Measurements from ENCODE around the gene ADGRL2.

The ADGRL2 gene

GRCh38 chr1:82007804-82008203 lies 207.1 kb downstream of the ADGRL2 start:
- H3K36me3 ChIP-seq (ENCODE audit: control insufficient read depth, low read depth, low read length), result no peaks in the 10 kb centered on the region
- no peaks in the 10 kb centered on the region for H3K9me3 ChIP-seq (ENCODE audit: control insufficient read depth, low read depth, low read length)
- no peak overlapping the region for H3K4me3 ChIP-seq (ENCODE audit: low read length)
- no peak overlapping the region for H3K9ac ChIP-seq (ENCODE audit: low read length)
- no peaks in the 10 kb centered on the region for H3K27me3 ChIP-seq (ENCODE audit: control insufficient read depth, insufficient read depth, low read length)
- no peak overlapping the region for H3K27ac ChIP-seq (ENCODE audit: low read length)
- H3K4me1 ChIP-seq (ENCODE audit: control insufficient read depth, low read depth, low read length), result no peaks in the 10 kb centered on the region

- Histone ChIP-seq H3K36me3 (ENCODE audit: control insufficient read depth, low read depth, low read length) (no peaks in the 10 kb centered on the region), H3K9ac (ENCODE audit: low read length) (no peak overlapping the region), H3K4me3 (ENCODE audit: low read length) (no peak overlapping the region), H3K27me3 (ENCODE audit: control insufficient read depth, insufficient read depth, low read length) (no peaks in the 10 kb centered on the region), H3K27ac (ENCODE audit: low read length) (no peak overlapping the region), H3K4me1 (ENCODE audit: control insufficient read depth, low read depth, low read length) (no peaks in the 10 kb centered on the region), H3K9me3 (ENCODE audit: control insufficient read depth, low read depth, low read length) (no peaks in the 10 kb centered on the region)
Observed at GRCh38 chr1:82013702-82014101, 213.0 kb downstream of the ADGRL2 start.

GRCh38 chr1:82015444-82015843 lies 214.7 kb downstream of the ADGRL2 start:
- Histone ChIP-seq H3K4me1 (ENCODE audit: control insufficient read depth, low read depth, low read length) (no peaks in the 10 kb centered on the region), H3K9me3 (ENCODE audit: control insufficient read depth, low read depth, low read length) (no peaks in the 10 kb centered on the region), H3K9ac (ENCODE audit: low read length) (no peak overlapping the region), H3K4me3 (ENCODE audit: low read length) (no peak overlapping the region), H3K27me3 (ENCODE audit: control insufficient read depth, insufficient read depth, low read length) (no peaks in the 10 kb centered on the region), H3K27ac (ENCODE audit: low read length) (no peak overlapping the region), H3K36me3 (ENCODE audit: control insufficient read depth, low read depth, low read length) (no peaks in the 10 kb centered on the region)

- H3K9ac ChIP-seq (ENCODE audit: low read length), result no peak overlapping the region
- no peaks in the 10 kb centered on the region for H3K27me3 ChIP-seq (ENCODE audit: control insufficient read depth, insufficient read depth, low read length)
- H3K27ac ChIP-seq (ENCODE audit: low read length), result no peak overlapping the region
- no peaks in the 10 kb centered on the region for H3K36me3 ChIP-seq (ENCODE audit: control insufficient read depth, low read depth, low read length)
- no peak overlapping the region for H3K4me3 ChIP-seq (ENCODE audit: low read length)
- no peaks in the 10 kb centered on the region for H3K4me1 ChIP-seq (ENCODE audit: control insufficient read depth, low read depth, low read length)
- H3K9me3 ChIP-seq (ENCODE audit: control insufficient read depth, low read depth, low read length), result no peaks in the 10 kb centered on the region
Observed at GRCh38 chr1:82018319-82018718, 217.6 kb downstream of the ADGRL2 start.

GRCh38 chr1:82019508-82019907 lies 218.8 kb downstream of the ADGRL2 start:
- Histone ChIP-seq H3K27me3 (ENCODE audit: control insufficient read depth, insufficient read depth, low read length) (no peaks in the 10 kb centered on the region), H3K9me3 (ENCODE audit: control insufficient read depth, low read depth, low read length) (no peaks in the 10 kb centered on the region)

GRCh38 chr1:82030830-82031229 lies 230.1 kb downstream of the ADGRL2 start:
- no peaks in the 10 kb centered on the region for H3K4me1 ChIP-seq (ENCODE audit: control insufficient read depth, low read depth, low read length)
- H3K27ac ChIP-seq (ENCODE audit: low read length), result no peak overlapping the region
- H3K9ac ChIP-seq (ENCODE audit: low read length), result no peak overlapping the region
- no peaks in the 10 kb centered on the region for H3K9me3 ChIP-seq (ENCODE audit: control insufficient read depth, low read depth, low read length)
- no peak overlapping the region for H3K4me3 ChIP-seq (ENCODE audit: low read length)
- no peaks in the 10 kb centered on the region for H3K27me3 ChIP-seq (ENCODE audit: control insufficient read depth, insufficient read depth, low read length)
- H3K36me3 ChIP-seq (ENCODE audit: control insufficient read depth, low read depth, low read length), result no peaks in the 10 kb centered on the region

More at GRCh38 chr1:82019508-82019907, 218.8 kb downstream of the ADGRL2 start:
- Histone ChIP-seq H3K4me1 (ENCODE audit: control insufficient read depth, low read depth, low read length) (no peaks in the 10 kb centered on the region), H3K9ac (ENCODE audit: low read length) (no peak overlapping the region), H3K36me3 (ENCODE audit: control insufficient read depth, low read depth, low read length) (no peaks in the 10 kb centered on the region), H3K4me3 (ENCODE audit: low read length) (no peak overlapping the region), H3K27ac (ENCODE audit: low read length) (no peak overlapping the region)

- Histone ChIP-seq H3K4me1 (ENCODE audit: control insufficient read depth, low read depth, low read length) (no peaks in the 10 kb centered on the region), H3K36me3 (ENCODE audit: control insufficient read depth, low read depth, low read length) (no peaks in the 10 kb centered on the region), H3K9ac (ENCODE audit: low read length) (no peak overlapping the region), H3K4me3 (ENCODE audit: low read length) (no peak overlapping the region), H3K27me3 (ENCODE audit: control insufficient read depth, insufficient read depth, low read length) (no peaks in the 10 kb centered on the region), H3K9me3 (ENCODE audit: control insufficient read depth, low read depth, low read length) (no peaks in the 10 kb centered on the region), H3K27ac (ENCODE audit: low read length) (no peak overlapping the region)
Observed at GRCh38 chr1:82032068-82032467, 231.3 kb downstream of the ADGRL2 start.

GRCh38 chr1:82034812-82035211 lies 234.1 kb downstream of the ADGRL2 start:
- no peaks in the 10 kb centered on the region for H3K27me3 ChIP-seq (ENCODE audit: control insufficient read depth, insufficient read depth, low read length)
- H3K4me3 ChIP-seq (ENCODE audit: low read length), result no peak overlapping the region
- H3K9ac ChIP-seq (ENCODE audit: low read length), result no peak overlapping the region
- H3K4me1 ChIP-seq (ENCODE audit: control insufficient read depth, low read depth, low read length), result no peaks in the 10 kb centered on the region
- no peak overlapping the region for H3K27ac ChIP-seq (ENCODE audit: low read length)
- no peaks in the 10 kb centered on the region for H3K36me3 ChIP-seq (ENCODE audit: control insufficient read depth, low read depth, low read length)
- H3K9me3 ChIP-seq (ENCODE audit: control insufficient read depth, low read depth, low read length), result no peaks in the 10 kb centered on the region
